GM18861 (cell line): ENCODE measurements around the gene HSD3B7.
"Not testable (repeated sequence)": the region's sequence is repeated elsewhere in the genome, so short reads cannot be mapped to it uniquely, and the experiment has no call there.

ENCODE experiments used
- ATAC-seq: cut with Tn5 transposase; IDR thresholded peaks from one replicate; pipeline ENCODE4 v1.9.1; 2021; ENCODE audit not compliant: unreplicated experiment

Gene HSD3B7

DNA sequence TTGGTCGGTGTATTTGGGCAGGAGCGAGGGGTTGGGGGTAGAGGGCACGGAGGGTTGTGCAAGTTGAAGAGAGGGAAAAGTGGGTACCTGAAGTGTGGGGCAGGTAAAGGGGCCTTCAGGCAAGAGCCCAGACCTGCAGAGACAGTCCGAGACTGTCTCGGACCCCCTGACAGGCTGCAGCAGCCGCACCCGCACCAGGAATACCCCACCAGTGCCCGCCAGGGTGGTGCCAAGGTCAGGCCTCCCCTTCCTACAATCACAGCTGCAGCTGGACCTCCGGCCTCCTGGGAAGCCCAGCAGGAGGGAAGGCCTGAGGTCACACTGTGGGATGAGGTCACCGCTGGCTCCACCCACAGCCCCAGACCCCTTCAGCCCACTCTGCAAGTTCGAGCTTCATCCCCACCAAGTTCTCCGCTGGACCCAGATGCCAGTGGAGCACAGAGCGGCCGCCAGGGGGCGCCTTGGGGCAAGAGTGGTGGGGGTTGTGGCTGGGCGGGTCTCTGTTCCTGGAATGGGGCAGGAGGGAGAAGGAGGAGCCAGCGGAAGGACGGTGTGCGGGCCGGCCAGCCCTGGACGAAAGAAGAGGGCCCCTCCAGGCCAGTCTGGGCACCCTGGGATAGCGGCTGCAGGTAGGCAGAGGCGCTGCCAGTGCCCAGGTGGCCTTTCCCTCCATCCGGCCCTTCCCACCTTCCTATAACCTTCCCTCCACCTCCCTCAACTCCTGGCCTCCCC, at the start of gene HSD3B7:
Gene HSD3B7, plus strand, starts transcription at position 539 of the 732 bp plus-strand sequence. CDS start 452 bp downstream, outside the sequence.
- ATAC-seq, result no peak

DNA sequence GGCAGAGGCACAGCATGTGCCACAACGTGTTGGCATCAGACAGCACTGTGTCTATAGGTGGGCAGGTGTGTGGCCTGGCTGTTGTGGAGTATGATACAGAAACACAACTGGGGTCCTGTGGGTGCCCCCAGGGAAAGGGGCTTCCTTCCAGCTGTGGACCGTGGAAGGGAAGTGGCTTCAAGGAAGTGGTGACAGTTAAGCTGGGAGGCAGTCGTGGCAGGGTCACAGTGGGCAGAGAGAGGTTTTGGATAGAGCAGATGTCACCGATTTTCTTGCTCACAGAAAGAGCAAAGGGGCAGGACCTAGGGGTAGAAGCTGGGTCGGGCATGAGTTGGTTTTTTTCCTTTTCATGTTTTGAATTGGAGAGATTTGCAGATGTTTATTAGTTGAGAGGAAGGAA, 47.3 kb upstream of the HSD3B7 start:
- no peak for ATAC-seq

DNA sequence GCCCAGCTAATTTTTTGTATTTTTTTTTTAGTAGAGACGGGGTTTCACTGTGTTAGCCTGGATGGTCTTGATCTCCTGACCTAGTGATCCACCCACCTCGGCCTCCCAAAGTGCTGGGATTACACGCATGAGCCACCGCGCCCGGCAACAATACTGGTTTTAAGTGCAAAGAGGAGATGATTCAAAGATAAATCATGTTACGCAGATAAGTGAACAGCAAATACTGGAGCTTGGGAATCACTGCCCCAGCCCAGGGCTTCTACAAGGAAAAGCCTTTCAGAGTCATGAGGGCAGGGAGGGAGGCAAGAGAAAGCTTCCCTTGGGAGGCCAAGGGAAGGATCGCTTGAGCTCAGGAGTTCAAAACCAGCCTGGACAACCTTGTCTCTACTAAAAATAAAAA, 45.4 kb upstream of the HSD3B7 start:
- ATAC-seq, result not testable (repeated sequence)

DNA sequence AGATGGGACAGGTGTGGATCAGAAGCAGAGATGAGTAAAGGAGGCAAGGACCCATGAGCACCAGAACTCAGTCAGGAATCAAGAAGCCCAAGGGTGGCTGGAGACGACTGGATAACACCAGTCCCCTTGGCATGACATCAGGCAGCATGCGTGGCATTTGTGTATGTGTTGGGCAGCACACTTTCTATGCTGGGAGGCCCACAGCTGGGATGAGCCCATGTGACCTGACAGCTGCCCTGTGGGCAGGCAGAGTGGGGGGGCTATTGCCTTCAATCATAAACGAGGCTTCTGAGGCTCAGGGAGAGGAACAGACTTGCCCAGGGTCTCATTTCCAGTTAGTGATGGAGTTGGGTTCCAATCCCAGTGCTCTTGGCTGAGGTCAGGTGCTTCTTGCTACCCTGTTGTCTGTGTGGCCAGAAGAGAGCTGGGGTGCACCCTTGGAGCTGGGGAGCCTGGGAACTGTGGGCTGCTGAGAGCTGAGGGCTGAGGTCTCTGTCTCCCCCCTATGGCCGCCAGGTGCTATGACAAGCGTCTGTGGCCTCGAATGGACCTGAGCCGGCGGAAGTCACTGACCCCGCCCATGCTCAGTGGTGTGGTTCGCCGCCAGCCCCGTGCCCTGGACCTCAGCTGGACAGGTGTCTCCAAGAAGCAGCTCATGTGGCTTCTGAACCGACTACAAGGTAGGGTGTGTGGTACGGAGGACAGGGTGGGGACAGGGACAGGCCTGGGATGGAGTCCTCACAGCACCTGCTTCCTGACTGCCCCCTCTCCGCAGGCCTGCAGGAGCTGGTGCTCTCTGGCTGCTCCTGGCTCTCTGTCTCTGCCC, 43.2 kb upstream of the HSD3B7 start:
- peak; percentile 63 for ATAC-seq

DNA sequence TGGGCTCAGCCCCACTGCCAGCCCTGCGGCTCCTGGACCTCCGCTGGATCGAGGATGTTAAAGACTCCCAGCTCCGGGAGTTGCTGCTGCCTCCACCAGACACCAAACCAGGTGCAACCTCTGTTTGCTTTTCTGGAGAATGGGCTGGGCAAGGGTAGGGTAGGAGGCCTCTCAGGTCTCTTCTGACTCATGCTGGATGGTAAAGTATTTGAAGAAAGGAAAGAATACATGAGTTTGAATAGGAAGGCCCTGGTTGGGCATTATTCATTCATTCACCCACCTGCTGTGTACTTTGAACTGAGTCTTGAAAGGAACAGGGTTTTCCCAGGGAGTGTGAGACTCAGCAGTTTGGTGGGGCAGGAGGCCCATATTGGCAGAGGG, 42.6 kb upstream of the HSD3B7 start:
- no peak for ATAC-seq

DNA sequence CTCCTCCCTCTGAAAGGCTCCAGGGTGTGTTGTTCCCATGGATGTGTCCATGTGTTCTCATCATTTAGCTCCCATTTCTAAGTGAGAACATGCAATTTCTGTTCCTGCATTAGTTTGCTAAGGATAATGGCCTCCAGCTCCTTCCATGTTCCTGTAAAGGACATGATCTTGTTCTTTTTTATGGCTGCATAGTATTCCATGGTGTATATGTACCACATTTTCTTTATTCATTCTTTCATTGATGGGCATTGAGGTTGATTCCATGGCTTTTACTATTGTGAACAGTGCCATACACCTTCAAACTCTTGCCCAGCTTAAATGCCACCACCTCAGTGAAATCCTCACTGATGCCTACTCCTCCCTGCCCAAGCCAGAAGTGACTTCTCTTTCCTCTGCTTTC, 40.7 kb upstream of the HSD3B7 start:
- ATAC-seq, result no peak

DNA sequence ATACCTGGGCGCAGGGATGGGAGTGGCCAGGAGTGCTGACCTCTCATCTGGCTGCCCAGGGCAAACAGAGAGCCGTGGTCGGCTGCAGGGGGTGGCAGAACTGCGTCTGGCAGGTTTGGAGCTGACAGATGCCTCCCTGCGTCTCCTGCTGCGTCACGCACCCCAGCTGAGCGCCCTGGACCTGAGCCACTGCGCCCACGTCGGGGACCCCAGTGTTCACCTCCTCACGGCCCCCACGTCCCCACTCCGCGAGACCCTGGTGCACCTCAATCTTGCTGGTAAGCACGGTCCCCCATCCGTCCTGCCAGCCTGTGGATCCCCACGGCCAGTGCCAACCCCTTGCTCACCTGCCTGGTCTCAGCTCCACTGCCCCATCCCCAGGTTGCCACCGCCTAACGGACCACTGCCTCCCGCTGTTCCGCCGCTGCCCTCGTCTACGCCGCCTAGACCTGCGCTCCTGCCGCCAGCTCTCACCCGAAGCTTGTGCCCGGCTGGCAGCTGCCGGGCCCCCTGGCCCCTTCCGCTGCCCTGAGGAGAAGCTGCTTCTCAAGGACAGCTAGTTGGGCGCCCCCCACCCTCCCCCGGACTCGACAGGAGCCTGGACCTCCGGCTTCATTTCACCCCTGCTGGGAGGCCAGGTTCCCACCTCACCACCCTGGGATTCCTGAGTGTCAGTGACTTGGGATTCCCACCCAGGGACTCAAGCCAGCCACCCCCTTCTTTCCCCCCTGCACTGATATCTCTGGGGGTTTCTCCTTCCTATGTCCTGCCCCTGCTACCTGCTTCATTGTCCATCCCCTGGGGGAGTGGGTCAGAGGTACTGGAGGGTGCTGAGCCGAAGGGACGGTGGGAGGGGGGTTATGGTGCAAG, 38.1 kb upstream of the HSD3B7 start:
- ATAC-seq, result no peak

DNA sequence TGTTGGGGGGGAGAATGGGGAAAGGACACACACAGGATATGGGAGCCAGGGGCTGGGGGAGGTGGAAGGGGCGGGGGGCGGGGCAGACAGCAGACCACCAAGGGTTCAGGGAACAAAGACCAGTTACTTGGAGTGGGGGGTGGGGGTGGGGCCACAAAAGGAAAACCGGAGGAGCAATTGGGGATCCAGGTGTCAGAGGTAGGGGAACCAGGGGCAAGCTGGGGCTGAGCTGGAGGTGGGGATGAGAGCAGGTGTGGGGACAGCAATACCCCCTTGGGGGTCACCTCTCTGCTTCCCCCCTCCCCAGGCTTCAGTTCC, 37.5 kb upstream of the HSD3B7 start:
- ATAC-seq, result no peak

DNA sequence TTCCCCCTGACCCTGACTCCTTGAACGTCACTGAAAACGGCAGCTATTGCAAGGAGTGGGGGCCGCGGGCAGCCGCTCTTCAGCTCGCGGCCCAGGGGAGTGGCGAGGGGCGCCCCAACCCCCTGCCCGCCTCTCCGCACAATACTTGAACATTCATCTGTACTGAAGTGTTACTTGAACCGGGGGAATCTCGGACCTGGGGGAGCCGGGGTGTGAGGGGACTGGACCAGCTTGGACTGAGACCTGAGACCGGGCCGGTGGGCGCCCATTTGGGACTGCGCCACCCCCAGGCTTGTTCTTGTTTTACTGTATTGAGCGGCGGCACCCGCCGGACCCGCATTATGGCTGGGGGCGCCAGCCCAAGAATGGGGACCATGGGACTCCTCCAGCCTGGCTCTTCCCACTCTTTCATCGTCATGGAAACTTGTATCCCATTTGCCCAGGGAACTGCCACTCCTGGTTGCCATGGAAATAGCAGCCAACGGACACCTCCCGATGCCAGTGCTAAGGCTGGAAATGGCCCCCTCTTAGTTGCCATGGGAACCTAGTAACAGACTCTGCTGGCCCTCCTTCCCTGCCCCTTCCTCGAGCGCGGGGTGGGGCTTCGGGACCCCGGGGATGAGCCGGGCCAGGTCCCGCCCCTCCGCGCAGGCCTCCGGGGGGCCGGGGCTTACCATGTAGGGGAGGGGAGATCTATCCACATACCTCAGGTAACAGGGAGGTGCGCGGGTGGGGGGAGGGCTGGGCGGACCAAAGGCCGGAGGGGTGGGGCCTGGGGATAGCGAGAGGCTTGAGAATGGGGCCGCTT, 36.9 kb upstream of the HSD3B7 start:
- ATAC-seq, result no peak

DNA sequence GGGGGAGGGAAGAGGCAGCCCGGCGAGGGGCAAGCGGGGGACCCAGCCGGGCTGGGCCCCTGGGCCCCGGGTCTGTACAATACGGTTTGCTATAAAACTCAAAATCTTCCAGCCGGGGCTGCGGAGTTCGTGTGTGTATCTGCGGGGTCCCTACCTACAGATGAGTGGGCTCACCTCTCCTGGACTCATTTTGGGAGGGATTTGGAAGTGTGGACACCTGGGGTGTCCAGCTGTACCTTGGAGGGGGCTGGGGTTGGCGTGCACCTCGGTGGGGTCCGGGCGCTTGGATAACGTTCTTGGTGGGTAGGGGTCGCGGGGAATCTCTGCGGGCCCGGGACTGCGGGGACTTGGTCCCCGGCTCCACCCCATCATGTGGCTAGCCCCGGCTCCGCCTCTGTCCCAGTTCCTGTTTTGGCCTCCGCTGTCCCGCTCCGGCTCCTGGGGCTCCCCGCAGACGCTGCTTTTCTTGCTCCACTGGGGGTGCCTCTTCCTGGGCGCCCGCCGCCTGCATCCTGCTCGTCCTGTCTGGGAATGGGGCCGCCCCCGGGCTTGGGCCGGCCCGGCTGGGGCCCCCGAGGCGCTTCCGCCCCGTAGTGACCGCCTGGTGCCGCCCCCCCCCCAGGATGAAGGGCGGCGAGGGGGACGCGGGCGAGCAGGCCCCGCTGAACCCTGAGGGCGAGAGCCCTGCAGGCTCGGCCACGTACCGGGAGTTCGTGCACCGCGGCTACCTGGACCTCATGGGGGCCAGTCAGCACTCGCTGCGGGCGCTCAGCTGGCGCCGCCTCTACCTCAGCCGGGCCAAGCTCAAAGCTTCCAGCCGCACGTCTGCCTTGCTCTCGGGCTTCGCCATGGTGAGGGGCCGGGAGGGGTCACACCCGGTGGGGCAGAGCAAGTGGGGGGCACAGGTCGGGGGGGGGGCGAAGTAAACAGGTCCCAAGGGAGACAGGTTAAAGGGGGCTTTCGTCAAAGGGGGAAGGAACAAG, 36.0 kb upstream of the HSD3B7 start, which contains the start of gene ORAI3:
Gene ORAI3, plus strand, starts transcription at position 402 of the 983 bp plus-strand sequence. Its CDS starts 222 bp downstream, at position 624.
- peak; percentile 47 for ATAC-seq

DNA sequence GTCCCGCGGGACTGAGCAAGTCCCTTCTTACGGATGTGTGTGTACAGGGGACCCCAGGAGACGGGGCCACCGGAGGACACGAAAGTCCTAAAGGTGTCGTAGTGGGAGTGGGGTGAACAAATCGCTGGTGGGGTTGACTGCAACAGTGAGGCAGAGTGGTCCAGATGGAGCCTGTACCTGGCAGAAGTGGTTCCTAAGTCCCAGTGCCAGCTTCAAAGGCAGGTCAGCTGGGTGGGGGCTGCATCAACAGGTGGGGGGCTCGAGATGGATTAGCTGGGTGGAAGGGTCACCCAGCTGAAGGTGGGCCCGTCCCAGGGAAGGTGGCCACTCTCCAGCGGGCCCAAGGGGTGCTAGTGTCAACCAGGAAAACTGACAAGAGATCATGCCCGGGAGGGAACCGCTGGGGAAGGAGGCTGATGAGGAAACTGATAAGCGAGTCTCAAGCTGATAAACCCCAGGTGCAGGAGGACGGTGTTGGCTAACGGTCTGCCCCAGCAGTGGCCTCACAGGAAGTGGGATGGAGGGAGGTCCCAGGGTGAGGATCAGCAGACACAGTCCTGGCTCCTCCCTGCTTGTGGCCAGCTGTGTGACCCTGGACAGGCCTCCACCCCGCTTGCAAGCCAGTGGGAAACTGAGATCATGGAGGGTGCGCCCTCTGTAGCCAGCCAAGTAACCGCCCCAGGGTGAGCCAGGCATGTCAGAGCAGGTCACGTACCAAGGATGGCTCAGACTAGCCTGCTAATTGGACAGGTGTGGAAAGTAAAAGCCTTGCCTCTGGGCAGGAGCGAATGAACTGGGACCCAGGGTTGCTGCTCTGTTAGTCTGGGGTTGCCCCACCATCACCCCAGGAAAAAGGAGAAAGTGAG, 35.1 kb upstream of the HSD3B7 start:
- peak; percentile 47 for ATAC-seq

DNA sequence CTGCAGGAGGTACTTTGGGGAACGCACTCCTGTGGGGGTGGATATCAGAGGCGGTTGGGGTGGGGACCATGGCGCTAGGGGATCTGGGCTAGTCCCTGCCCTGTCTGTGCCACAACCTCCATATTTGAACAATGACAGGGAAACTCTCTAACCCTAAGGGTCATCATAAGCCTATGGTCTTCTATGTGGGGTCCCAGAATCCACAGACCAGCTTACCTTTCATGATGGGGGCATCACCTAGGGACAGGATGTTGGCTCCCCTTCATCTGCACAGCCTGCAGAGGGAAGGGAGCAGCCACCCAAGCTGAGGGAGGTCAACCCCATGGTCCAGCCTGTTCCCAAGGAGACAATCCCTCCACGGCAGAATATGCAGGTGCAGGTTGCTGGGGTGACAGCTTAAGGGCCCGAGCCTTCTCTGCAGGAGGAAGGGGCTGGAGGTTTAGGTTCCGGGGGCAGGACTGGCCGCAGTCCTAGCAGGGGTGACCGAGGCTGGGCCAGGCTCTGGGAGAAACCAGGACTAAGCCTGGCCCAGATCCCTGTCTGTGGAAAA, 34.4 kb upstream of the HSD3B7 start:
- no peak for ATAC-seq

DNA sequence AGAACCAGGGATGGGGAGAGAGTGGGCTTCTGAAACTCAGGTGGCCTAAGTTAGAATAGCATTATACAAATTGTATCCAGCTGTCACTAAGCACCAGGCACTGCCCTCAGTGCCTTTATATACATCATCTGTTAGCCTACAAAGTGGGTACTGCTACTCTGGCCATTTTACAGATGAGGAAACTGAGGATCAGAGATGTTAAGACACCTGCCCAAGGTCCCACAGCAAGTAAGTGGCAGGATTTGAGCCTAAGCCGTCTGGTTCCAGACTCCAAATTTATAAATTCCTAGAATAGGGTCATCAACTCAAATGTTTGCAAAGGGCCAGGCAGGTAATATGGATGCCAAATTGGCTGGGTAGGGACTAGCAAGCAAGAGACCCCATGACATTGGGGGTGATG, 33.8 kb upstream of the HSD3B7 start:
- ATAC-seq, result no peak

DNA sequence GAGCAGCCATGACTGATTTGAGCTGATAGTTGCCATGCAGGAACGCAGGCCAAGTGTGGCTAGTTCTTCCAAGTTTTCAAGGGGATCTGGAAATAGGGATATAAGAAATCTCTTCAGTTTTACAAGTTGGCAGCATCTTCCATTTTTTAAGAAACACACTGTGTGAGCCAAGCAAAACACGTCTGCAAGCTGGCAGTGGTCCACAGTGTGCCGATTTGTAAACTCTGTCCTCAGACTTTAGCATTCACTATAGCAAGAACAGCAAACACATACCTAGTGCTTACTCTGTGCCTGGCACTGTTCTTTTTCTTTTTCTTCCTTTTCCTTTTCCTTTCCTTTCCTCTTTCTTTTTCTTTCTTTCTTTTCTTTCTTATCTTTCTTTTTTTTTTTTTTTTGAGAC, 33.3 kb upstream of the HSD3B7 start:
- ATAC-seq, result no peak

DNA sequence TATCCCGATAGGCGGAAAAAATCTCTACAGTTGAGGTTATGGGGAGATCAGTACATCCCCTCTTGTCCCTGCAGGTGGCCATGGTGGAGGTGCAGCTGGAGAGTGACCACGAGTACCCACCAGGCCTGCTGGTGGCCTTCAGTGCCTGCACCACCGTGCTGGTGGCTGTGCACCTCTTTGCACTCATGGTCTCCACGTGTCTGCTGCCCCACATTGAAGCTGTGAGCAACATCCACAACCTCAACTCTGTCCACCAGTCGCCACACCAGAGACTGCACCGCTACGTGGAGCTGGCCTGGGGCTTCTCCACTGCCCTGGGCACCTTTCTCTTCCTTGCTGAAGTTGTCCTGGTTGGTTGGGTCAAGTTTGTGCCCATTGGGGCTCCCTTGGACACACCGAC, 31.9 kb upstream of the HSD3B7 start:
- ATAC-seq, result no peak

DNA sequence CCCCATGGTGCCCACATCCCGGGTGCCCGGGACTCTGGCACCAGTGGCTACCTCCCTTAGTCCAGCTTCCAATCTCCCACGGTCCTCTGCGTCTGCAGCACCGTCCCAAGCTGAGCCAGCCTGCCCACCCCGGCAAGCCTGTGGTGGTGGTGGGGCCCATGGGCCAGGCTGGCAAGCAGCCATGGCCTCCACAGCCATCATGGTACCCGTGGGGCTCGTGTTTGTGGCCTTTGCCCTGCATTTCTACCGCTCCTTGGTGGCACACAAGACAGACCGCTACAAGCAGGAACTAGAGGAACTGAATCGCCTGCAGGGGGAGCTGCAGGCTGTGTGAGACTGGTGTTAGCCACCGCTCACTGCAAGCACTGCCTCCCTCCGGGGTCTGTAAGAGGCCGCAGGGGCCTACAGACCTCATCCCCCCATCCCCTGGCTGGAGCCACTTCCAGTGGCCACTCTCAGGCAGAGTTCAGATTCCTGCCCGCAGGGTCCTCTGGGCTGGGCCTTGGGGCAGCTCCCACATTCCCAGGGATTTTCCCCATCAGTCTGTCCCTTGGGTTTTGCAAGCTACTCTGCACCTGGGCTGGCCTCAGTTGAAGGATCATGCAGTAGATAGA, 31.4 kb upstream of the HSD3B7 start:
- no peak for ATAC-seq

DNA sequence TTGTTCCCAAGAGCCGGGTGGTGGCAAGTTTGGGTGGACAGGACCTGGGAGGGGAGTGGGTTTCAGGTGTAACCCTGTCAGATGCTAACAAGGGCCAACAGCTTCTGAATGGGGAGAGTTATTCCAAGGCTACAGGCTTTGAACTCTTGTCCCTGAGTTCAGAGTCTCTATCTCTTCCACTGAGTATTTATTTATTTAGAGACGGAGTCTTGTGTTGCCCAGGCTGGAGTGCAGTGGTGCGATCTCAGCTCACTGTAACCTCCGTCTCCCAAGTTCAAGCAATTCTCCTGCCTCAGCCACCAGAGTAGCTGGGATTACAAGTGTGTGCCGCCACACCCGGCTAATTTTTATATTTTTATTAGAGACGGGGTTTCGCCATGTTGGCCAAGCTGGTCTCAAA, 30.0 kb upstream of the HSD3B7 start:
- ATAC-seq, result no peak
